H4 (cell line): Measurements from ENCODE around the gene WNT2B. TPM values are rescaled to one million over a fixed set of nuclear protein-coding genes. Genes with fewer than 3 reads are reported as not detected.
"Not testable (repeated sequence)": the region's sequence is repeated elsewhere in the genome, so short reads cannot be mapped to it uniquely, and the experiment has no call there.

Experiments
- DNase-seq: peaks from one replicate; pipeline ENCODE4 v3.0.0-alpha.2; 2015; ENCODE audit warnings: low spot score
- total RNA-seq: library from RNA; depleted of rRNA; stranded (reverse); fragments of >200 nt; shearing (Covaris generic); gene quantifications from 2 replicates; pipeline ENCODE4 v1.2.3, GENCODE V29; 2014; rRNA removed

WNT2B gene
- 0.37 and 0.97 TPM in 2 replicates for total RNA-seq

GRCh38 chr1:112508278-112509004, at the start of gene WNT2B:
WNT2B (plus strand) TSS chr1:112508965; CDS start chr1:112509263, 298 bp downstream.
- DNase-seq = no peak

DNA sequence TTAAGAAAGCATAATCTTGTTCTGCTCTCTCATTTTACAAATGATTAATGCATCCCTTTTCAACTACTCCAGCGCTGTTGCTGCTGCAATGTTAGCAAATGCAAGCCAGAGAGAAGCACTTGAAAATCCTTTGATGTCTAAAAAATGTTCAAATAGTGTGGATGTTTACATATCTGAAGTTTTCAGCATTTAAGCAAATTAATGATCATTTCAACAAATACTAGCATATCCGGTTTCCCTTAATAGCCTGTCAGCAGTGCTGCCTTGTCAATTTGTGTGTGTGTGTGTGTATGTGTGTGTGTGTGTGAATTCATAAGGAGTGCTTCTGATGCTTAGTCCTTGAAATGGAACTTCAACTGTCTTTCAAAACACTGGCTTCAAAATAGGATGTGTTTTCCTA, 48.1 kb upstream of the WNT2B start:
- DNase-seq = no peak

GRCh38 chr1:112461200-112461871, 47.4 kb upstream of the WNT2B start:
- no peak for DNase-seq

GRCh38 chr1:112462953-112463279, 45.8 kb upstream of the WNT2B start:
- no peak for DNase-seq

- DNase-seq = no peak
Observed at GRCh38 chr1:112464501-112464900, 44.3 kb upstream of the WNT2B start.

DNA sequence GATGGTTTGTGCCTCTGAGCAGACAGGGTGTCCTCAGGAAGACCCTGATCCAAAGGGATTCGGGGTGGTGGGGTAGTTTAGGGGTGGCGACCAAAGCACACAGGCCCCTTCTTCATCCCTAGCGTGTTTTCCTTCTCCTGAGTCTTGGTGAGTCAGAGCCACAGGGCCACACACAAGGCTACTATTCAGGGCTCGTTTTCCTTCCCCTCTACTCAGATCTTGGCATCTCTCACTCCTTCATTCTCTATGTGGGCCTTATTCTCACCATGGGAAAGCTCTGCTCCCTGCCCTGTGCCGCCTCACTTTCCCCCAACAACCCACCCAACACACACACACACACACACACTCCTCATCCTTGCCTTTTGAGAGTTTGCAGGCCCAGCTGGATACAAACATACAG, 43.6 kb upstream of the WNT2B start:
- DNase-seq = no peak

DNA sequence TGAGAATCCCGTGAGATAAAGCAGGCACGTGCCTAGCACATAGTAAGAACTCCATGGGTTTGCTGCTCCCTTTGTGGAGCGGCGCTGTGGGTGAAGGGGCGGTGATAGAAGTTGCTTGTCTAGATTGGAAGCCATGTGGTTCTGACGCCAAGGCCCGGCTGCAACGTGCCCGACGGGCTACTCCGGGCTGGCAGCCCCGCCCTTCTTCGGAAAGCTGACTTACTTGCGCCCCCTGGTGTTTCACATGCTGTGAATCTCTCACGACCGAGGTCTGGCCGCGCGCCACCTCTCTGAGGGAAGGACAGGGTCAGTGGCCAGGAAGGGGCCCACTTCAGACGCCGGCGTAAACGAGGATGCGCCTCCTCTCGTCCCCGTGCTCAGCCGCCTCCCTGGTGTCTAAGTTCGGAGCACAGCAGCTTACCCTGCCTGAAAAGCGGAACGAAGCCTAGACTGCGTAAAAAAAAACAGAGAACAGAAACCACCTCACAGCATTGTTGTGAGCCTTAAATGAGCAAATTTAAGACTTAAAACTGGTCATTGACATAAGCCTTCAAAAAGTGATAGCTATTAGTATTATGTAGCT, 42.6 kb upstream of the WNT2B start:
- DNase-seq = peak; percentile 81

- not testable (repeated sequence) for DNase-seq
Observed at GRCh38 chr1:112470324-112470723, 38.4 kb upstream of the WNT2B start.

DNA sequence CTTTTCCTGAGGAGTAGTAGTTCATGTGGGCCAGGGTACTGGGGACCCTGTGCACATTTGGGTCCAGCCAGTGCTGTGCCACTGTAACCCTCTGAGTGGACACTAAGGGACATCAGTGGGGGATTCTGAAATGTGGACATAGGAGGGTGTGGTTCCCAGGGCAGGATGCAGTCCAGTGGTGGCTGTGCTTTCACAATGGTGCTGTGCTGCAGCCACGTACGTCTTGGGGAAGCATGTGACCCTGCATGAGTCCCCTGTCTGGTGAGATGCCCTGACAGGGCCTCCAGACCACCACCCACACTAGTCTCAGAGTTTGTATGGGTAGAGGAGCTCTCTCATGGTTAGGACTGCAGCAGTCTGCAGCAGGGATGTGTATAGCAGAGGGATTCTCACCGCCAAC, 37.8 kb upstream of the WNT2B start:
- DNase-seq = no peak

DNA sequence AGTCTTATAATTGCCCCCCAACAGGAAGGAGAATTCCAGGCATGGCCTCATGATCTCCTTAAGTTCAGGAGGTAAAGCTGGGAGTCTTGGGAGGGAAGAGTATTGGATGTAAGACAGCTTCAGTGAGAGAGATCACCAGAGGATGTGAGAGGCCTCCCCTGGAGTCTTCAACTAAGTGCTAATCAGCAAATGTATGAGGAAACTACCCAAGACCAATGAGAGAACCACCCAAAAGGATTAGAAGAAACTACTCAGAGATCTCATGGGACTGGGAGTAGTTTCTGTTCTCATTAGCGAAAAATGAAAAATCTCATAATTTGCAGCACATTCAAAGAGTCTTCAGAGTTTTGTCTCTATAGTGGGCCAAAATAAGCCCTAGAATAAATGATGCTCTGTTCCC, 36.6 kb upstream of the WNT2B start:
- no peak for DNase-seq

GRCh38 chr1:112477550-112477949, 31.2 kb upstream of the WNT2B start:
- DNase-seq = no peak

- DNase-seq = no peak
Observed at GRCh38 chr1:112478314-112478713, 30.5 kb upstream of the WNT2B start.

DNA sequence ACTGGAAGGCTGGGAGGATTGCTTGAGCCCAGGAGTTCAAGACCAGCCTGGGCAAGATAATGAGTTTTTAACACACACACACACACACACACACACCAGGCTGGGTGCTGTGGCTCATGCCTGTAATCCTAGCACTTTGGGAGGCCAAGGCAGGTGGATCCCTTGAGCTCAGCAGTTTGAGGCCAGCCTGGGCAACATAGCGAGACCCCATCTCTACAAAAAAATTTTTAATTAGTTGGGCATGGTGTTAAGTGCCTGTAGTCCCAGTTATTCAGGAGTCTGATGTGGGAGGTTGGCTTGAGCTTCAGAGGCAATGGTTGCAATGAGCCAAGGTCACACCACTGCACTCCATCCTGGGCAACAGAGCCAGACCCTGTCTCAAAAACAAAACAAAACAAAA, 22.7 kb upstream of the WNT2B start:
- not testable (repeated sequence) for DNase-seq

- DNase-seq = not testable (repeated sequence)
Observed at GRCh38 chr1:112487686-112488085, 21.1 kb upstream of the WNT2B start.

GRCh38 chr1:112488141-112488540, 20.6 kb upstream of the WNT2B start:
- no peak for DNase-seq

GRCh38 chr1:112492076-112492475, 16.7 kb upstream of the WNT2B start:
- no peak for DNase-seq

- no peak for DNase-seq
Observed at GRCh38 chr1:112493351-112493750, 15.4 kb upstream of the WNT2B start.

GRCh38 chr1:112496290-112496689, 12.5 kb upstream of the WNT2B start:
- no peak for DNase-seq

- peak; percentile 21 for DNase-seq
Observed at GRCh38 chr1:112501810-112502641, 6.7 kb upstream of the WNT2B start.

- no peak for DNase-seq
Observed at GRCh38 chr1:112502826-112503225, 5.9 kb upstream of the WNT2B start.

DNA sequence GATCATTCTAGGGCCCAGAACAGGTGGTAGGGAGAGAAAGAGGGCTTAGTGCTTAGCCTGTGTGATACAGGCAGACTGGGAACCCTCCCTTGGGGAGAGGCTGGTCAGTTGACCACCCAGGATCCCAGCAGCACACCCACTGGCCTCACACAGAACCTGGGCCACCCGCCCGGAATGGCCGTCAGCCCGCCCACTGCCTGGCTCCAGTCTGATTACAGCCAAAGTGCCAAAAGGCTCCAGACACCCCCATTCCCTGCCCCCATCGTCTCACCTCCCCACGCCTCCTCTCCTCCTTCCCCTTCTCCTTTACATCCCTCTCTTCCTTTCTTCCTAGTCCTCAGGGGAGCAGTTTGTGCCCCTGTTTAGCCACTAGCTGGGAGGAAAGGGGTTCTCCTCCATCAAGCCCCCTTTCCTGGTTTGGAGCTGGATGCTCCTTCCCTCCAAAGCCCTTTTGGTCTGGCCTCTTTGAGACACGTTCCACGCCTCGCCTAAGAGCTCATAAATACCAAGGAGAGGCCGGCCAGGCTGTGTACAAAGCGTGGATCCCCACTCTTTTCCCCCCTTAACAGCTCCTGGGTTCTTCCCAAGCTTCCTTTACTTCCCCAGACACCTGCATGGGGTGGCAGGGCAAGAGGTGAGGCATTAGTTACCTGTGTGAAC, 4.6 kb upstream of the WNT2B start:
- DNase-seq = no peak
